DND-41 (cell line): Measurements from ENCODE around the gene SFRP4.

ENCODE experiments used
- ATAC-seq: fragments of 200-7000 bp; cut with Tn5 transposase; 3 replicates; pipeline ENCODE4 v1.9.1; 2021; ENCODE audit warnings: low read depth; ENCODE audit not compliant: insufficient read depth
- DNase-seq: peaks from one replicate; pipeline ENCODE4 v3.0.0-alpha.2; 2020
- H2AFZ ChIP-seq: 2 replicates; pipeline ENCODE4 v1.6.0; 2012; ENCODE audit warnings: low read depth, low read length
- H3K27ac ChIP-seq: 2 replicates; pipeline ENCODE4 v1.5.1; 2012; ENCODE audit warnings: low read length, inconsistent platforms
- H3K27me3 ChIP-seq: fragments of 200-600 bp; sonication (generic); 2 replicates; pipeline ENCODE4 v1.6.0; 2012; ENCODE audit warnings: low read length, mild to moderate bottlenecking, inconsistent platforms; ENCODE audit not compliant: insufficient read depth, poor library complexity
- H3K36me3 ChIP-seq: 2 replicates; pipeline ENCODE4 v1.5.1; 2012; ENCODE audit warnings: low read length, inconsistent platforms; ENCODE audit not compliant: insufficient read depth
- H3K4me1 ChIP-seq: 2 replicates; pipeline ENCODE4 v1.5.1; 2012; ENCODE audit warnings: mild to moderate bottlenecking, low read length; ENCODE audit not compliant: insufficient read depth
- H3K4me2 ChIP-seq: 2 replicates; pipeline ENCODE4 v1.6.0; 2012; ENCODE audit warnings: mild to moderate bottlenecking, moderate library complexity, low read length, inconsistent platforms; ENCODE audit not compliant: insufficient read depth
- H3K4me3 ChIP-seq, 2 experiments: fragments of 200-600 bp in 1 of 2; shearing (Covaris generic) in 1 of 2; 2 replicates each; pipeline ENCODE4 v1.5.1; 2012 to 2016; ENCODE audit warnings: inconsistent platforms in 2 of 2, low read length in 2 of 2, mild to moderate bottlenecking in 2 of 2, low read depth in 1 of 2, moderate library complexity in 1 of 2
- H3K79me2 ChIP-seq: 2 replicates; pipeline ENCODE4 v1.6.0; 2012; ENCODE audit warnings: low read length, inconsistent platforms; ENCODE audit not compliant: insufficient read depth
- H3K9ac ChIP-seq: 2 replicates; pipeline ENCODE4 v1.6.0; 2012; ENCODE audit warnings: low read depth, mild to moderate bottlenecking, inconsistent platforms, low read length, moderate library complexity
- H3K9me3 ChIP-seq: 2 replicates; pipeline ENCODE4 v1.5.1; 2012; ENCODE audit warnings: low read length, moderate library complexity, mild to moderate bottlenecking, inconsistent platforms; ENCODE audit not compliant: insufficient read depth, severe bottlenecking
- H4K20me1 ChIP-seq: 2 replicates; pipeline ENCODE4 v1.6.0; 2012; ENCODE audit warnings: low read length; ENCODE audit not compliant: insufficient read depth
- EZH2 ChIP-seq: IDR thresholded peaks from 3 replicates; pipeline ENCODE4 v1.6.1; 2012; ENCODE audit warnings: borderline replicate concordance, low read depth, mild to moderate bottlenecking, moderate library complexity, low read length, inconsistent platforms; ENCODE audit not compliant: severe bottlenecking
- TF ChIP-seq, protein P1 (sequence below): IDR thresholded peaks from 2 replicates; pipeline ENCODE4 v1.5.1; 2012; ENCODE audit warnings: borderline replicate concordance, low read length, moderate library complexity, mild to moderate bottlenecking; ENCODE audit not compliant: poor library complexity, severe bottlenecking; ENCODE audit errors: extremely low read depth

Gene SFRP4

GRCh38 chr7:37945336-37945735 is 28.7 kb upstream of the SFRP4 start:
- H3K36me3 ChIP-seq: peaks cover 10% of the 10 kb centered on the region; the same call in 1 of the 2 replicates
- no peak overlapping the region for H3K4me2 ChIP-seq
- H4K20me1 ChIP-seq: peaks cover 49% of the 10 kb centered on the region
- no peak overlapping the region for H2AFZ ChIP-seq
- ATAC-seq: no peak
- no peaks in the 10 kb centered on the region for H3K4me1 ChIP-seq
- peaks cover 51% of the 10 kb centered on the region for H3K79me2 ChIP-seq
- H3K9ac ChIP-seq: no peak overlapping the region
- TF ChIP-seq EZH2: no peak
- TF ChIP-seq, protein P1, sequence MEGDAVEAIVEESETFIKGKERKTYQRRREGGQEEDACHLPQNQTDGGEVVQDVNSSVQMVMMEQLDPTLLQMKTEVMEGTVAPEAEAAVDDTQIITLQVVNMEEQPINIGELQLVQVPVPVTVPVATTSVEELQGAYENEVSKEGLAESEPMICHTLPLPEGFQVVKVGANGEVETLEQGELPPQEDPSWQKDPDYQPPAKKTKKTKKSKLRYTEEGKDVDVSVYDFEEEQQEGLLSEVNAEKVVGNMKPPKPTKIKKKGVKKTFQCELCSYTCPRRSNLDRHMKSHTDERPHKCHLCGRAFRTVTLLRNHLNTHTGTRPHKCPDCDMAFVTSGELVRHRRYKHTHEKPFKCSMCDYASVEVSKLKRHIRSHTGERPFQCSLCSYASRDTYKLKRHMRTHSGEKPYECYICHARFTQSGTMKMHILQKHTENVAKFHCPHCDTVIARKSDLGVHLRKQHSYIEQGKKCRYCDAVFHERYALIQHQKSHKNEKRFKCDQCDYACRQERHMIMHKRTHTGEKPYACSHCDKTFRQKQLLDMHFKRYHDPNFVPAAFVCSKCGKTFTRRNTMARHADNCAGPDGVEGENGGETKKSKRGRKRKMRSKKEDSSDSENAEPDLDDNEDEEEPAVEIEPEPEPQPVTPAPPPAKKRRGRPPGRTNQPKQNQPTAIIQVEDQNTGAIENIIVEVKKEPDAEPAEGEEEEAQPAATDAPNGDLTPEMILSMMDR: no peak
- no peak overlapping the region for H3K4me3 ChIP-seq
- no peak for DNase-seq
- no peak overlapping the region for H3K27ac ChIP-seq
- H3K27me3 ChIP-seq: no peaks in the 10 kb centered on the region
- H3K9me3 ChIP-seq: no peaks in the 10 kb centered on the region

DNA sequence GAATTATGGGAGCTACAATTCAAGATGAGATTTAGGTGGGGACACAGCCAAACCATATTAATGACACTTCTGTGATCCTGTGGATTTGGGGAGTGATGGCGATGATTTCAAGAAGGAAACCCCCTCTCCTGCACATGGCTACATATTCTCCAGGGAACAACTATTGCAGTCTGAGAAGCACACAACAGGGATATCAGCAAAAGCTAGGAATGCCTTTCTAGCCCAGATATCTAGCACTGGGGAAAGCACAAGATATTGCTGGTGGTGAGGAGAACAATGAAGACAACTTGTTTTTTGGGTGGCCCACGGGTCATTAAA is 28.1 kb upstream of the SFRP4 start:
- no peaks in the 10 kb centered on the region for H3K27me3 ChIP-seq
- no peaks in the 10 kb centered on the region for H3K4me1 ChIP-seq
- DNase-seq: no peak
- H3K9me3 ChIP-seq: no peaks in the 10 kb centered on the region
- peaks cover 49% of the 10 kb centered on the region for H4K20me1 ChIP-seq
- H3K4me2 ChIP-seq: no peak overlapping the region
- peaks cover 56% of the 10 kb centered on the region for H3K79me2 ChIP-seq
- no peak overlapping the region for H2AFZ ChIP-seq
- peaks cover 8% of the 10 kb centered on the region; the same call in 1 of the 2 replicates for H3K36me3 ChIP-seq
- no peak overlapping the region for H3K9ac ChIP-seq
- no peak overlapping the region for H3K27ac ChIP-seq
- no peak for ATAC-seq
- H3K4me3 ChIP-seq: no peak overlapping the region
- TF ChIP-seq EZH2: no peak

- peaks cover 57% of the 10 kb centered on the region for H3K79me2 ChIP-seq
- no peaks in the 10 kb centered on the region for H3K27me3 ChIP-seq
- TF ChIP-seq, protein P1: no peak
- TF ChIP-seq EZH2: no peak
- peaks cover 49% of the 10 kb centered on the region for H4K20me1 ChIP-seq
- peaks cover 6% of the 10 kb centered on the region; the same call in 1 of the 2 replicates for H3K36me3 ChIP-seq
- H2AFZ ChIP-seq: no peak overlapping the region
- ATAC-seq (no peak), DNase-seq (no peak)
- H3K4me3 ChIP-seq: no peak overlapping the region
- no peak overlapping the region for H3K9ac ChIP-seq
- no peaks in the 10 kb centered on the region for H3K4me1 ChIP-seq
- H3K9me3 ChIP-seq: no peaks in the 10 kb centered on the region
- no peak overlapping the region for H3K4me2 ChIP-seq
- H3K27ac ChIP-seq: no peak overlapping the region
These were observed 27.5 kb upstream of the SFRP4 start for GRCh38 chr7:37943905-37944736.

- ATAC-seq: peak; percentile 17; the same call in 1 of the 3 replicates
- Histone ChIP-seq H3K4me2 (no peak overlapping the region), H3K4me1 (no peaks in the 10 kb centered on the region), H3K9ac (no peak overlapping the region), H2AFZ (no peak overlapping the region), H3K36me3 (no peaks in the 10 kb centered on the region), H3K4me3 (no peak overlapping the region), H3K27ac (no peak overlapping the region), H3K79me2 (peaks cover 62% of the 10 kb centered on the region), H3K9me3 (no peaks in the 10 kb centered on the region), H4K20me1 (peaks cover 48% of the 10 kb centered on the region), H3K27me3 (no peaks in the 10 kb centered on the region)
- no peak for TF ChIP-seq EZH2
- TF ChIP-seq, protein P1: no peak
- no peak for DNase-seq
These were observed 26.5 kb upstream of the SFRP4 start for GRCh38 chr7:37942934-37943610.
